Natural killer cell (primary cell): ENCODE measurements around the gene CERS4. TPM values are rescaled to one million over a fixed set of nuclear protein-coding genes. Genes with fewer than 3 reads are reported as not detected.

Source experiments
- ATAC-seq, 3 donors: fragments of 150-1000 bp in 2 of 3; fragments of 200-7000 bp in 1 of 3; cut with Tn5 transposase; 1 replicate in 1 of 3; 2 replicates in 2 of 3; pipeline ENCODE4 v1.10.0; 2021; ENCODE audit warnings: mild to moderate bottlenecking in 2 of 3, moderate library complexity in 2 of 3
- DNase-seq, 2 donors: peaks; one replicate each; pipeline versions ENCODE4 v3.0.0 to v3.0.0-alpha.2; 2013 to 2021; ENCODE audit warnings: mixed read lengths in 1 of 2
- H3K27ac ChIP-seq: one replicate; pipeline ENCODE4 v1.5.1; 2013; ENCODE audit warnings: mild to moderate bottlenecking, low read length
- H3K27me3 ChIP-seq: one replicate; pipeline ENCODE4 v1.6.1; 2013; ENCODE audit warnings: low read length; ENCODE audit not compliant: control insufficient read depth, insufficient read depth
- H3K36me3 ChIP-seq: one replicate; pipeline ENCODE4 v1.6.1; 2013; ENCODE audit warnings: low read length; ENCODE audit not compliant: control insufficient read depth, insufficient read depth
- H3K4me1 ChIP-seq: one replicate; pipeline ENCODE4 v1.6.1; 2013; ENCODE audit warnings: low read length; ENCODE audit not compliant: control insufficient read depth, insufficient read depth
- H3K4me3 ChIP-seq: one replicate; pipeline ENCODE4 v1.5.1; 2013; ENCODE audit warnings: low read length
- H3K9me3 ChIP-seq: one replicate; pipeline ENCODE4 v1.6.1; 2013; ENCODE audit warnings: low read length; ENCODE audit not compliant: control insufficient read depth, insufficient read depth
- H3K27ac Mint-ChIP-seq, 2 donors: one replicate each; pipeline ENCODE4 v1.8.0; 2022; ENCODE audit warnings: mild to moderate bottlenecking in 2 of 2, mixed read lengths in 2 of 2, moderate library complexity in 1 of 2
- H3K27me3 Mint-ChIP-seq, 2 donors: one replicate each; pipeline ENCODE4 v1.8.0; 2022; ENCODE audit warnings: low read depth in 2 of 2, mixed read lengths in 2 of 2
- H3K36me3 Mint-ChIP-seq: one replicate; pipeline ENCODE4 v1.8.0; 2022; ENCODE audit warnings: mixed read lengths
- H3K4me1 Mint-ChIP-seq, 2 donors: one replicate each; pipeline ENCODE4 v1.8.0; 2022; ENCODE audit warnings: mixed read lengths in 2 of 2
- H3K4me3 Mint-ChIP-seq: one replicate; pipeline ENCODE4 v1.8.0; 2022; ENCODE audit warnings: mild to moderate bottlenecking, moderate library complexity, mixed read lengths
- H3K9me3 Mint-ChIP-seq, 2 donors: one replicate each; pipeline ENCODE4 v1.8.0; 2022; ENCODE audit warnings: mixed read lengths in 2 of 2
- CTCF ChIP-seq: fragments of 200-600 bp; IDR thresholded peaks from one replicate; pipeline ENCODE4 v1.8.0; 2022; ENCODE audit warnings: antibody characterized with exemption
- WGBS: methylation state at CpG from one replicate; pipeline ENCODE4 v1.1.7; 2013; ENCODE audit warnings: missing lambda C conversion rate; ENCODE audit not compliant: insufficient coverage; 5-methylcytosine and 5-hydroxymethylcytosine counted together
- intact Hi-C: fragments of 100-400 bp; cut with micrococcal nuclease; formaldehyde crosslinking; loops from one replicate; pipeline ENCODE4 v1.14.2; 2022
- total RNA-seq, 4 donors: library from RNA; stranded (reverse); fragments of 120-200 nt in 1 of 4; gene quantifications; one replicate each; pipeline versions ENCODE4 v1.2.3 to v1.2.4, GENCODE V29; 2013 to 2022

The CERS4 gene
- total RNA-seq: 10 to 100 TPM; 50.0 to 70.8 (median 69.8) TPM
- total RNA-seq (2013): 53.5 TPM

- ATAC-seq: peak; percentile 79 to 92 (median 79)
- H3K27me3 ChIP-seq: no peaks in the 10 kb centered on the region
- H3K27ac ChIP-seq: peak within 1 kb of the TSS; percentile 90
- peaks cover 6% of the 10 kb centered on the region for H3K36me3 ChIP-seq
- peaks cover 24 to 43% of the 10 kb centered on the region in 2 donors for H3K4me1 Mint-ChIP-seq
- H3K4me1 ChIP-seq: peaks cover 33% of the 10 kb centered on the region
- no peaks in the 10 kb centered on the region for H3K9me3 Mint-ChIP-seq
- H3K4me3 ChIP-seq: peak within 1 kb of the TSS; percentile 63
- H3K36me3 Mint-ChIP-seq: no peaks in the 10 kb centered on the region
- intact Hi-C loops: loop anchor here (1.0 to 5.0 kb wide), 3 partner anchors 16 to 52 kb away; no protein-coding TSS in a partner anchor
- TF ChIP-seq CTCF: no peak
- peak within 1 kb of the TSS; percentile 97 to 100 for H3K27ac Mint-ChIP-seq
- WGBS: under 1% methylated on average over 56 of the region's 60 CpGs
- no peaks in the 10 kb centered on the region for H3K27me3 Mint-ChIP-seq
- DNase-seq: peak; percentile 76 to 81
- H3K9me3 ChIP-seq: no peaks in the 10 kb centered on the region
- peak within 1 kb of the TSS; percentile 92 for H3K4me3 Mint-ChIP-seq
Observed at GRCh38 chr19:8208922-8209461, at the start of gene CERS4. Gene CERS4, plus strand, starts transcription at chr19:8209370. Its CDS starts 41,707 bp downstream, at chr19:8251077.

GRCh38 chr19:8161135-8161646 lies 48.0 kb upstream of the CERS4 start:
- H3K27ac ChIP-seq: no peak overlapping the region
- Mint-ChIP-seq H3K27ac (no peak overlapping the region), H3K4me3 (no peak overlapping the region), H3K4me1 (peaks cover 7% of the 10 kb centered on the region in 2 donors), H3K9me3 (no peaks in the 10 kb centered on the region), H3K36me3 (no peaks in the 10 kb centered on the region), H3K27me3 (peaks cover 6 to 8% of the 10 kb centered on the region in 2 donors)
- H3K27me3 ChIP-seq: no peaks in the 10 kb centered on the region
- H3K9me3 ChIP-seq: no peaks in the 10 kb centered on the region
- no peak for DNase-seq
- no peak for TF ChIP-seq CTCF
- ATAC-seq: no peak
- H3K4me3 ChIP-seq: no peak overlapping the region
- intact Hi-C loops: no loop called here
- H3K4me1 ChIP-seq: no peaks in the 10 kb centered on the region
- no peaks in the 10 kb centered on the region for H3K36me3 ChIP-seq
- WGBS: 65% methylated on average over 12 of the region's 12 CpGs

GRCh38 chr19:8163759-8164158 lies 45.4 kb upstream of the CERS4 start:
- intact Hi-C loops: no loop called here
- Mint-ChIP-seq H3K4me3 (no peak overlapping the region), H3K36me3 (no peaks in the 10 kb centered on the region), H3K4me1 (peaks cover under 1% of the 10 kb centered on the region in 2 donors), H3K27ac (no peak overlapping the region), H3K9me3 (no peaks in the 10 kb centered on the region), H3K27me3 (no peaks in the 10 kb centered on the region)
- DNase-seq (no peak), ATAC-seq (no peak)
- 81% methylated on average over 7 of the region's 7 CpGs for WGBS
- TF ChIP-seq CTCF: no peak
- no peaks in the 10 kb centered on the region for H3K27me3 ChIP-seq
- no peaks in the 10 kb centered on the region for H3K4me1 ChIP-seq
- no peaks in the 10 kb centered on the region for H3K9me3 ChIP-seq
- H3K27ac ChIP-seq: no peak overlapping the region
- no peak overlapping the region for H3K4me3 ChIP-seq
- H3K36me3 ChIP-seq: no peaks in the 10 kb centered on the region

- no peaks in the 10 kb centered on the region for H3K9me3 ChIP-seq
- no peak overlapping the region for H3K4me3 Mint-ChIP-seq
- ATAC-seq (no peak), DNase-seq (no peak)
- no peaks in the 10 kb centered on the region for H3K4me1 ChIP-seq
- 86% methylated on average over 6 of the region's 6 CpGs for WGBS
- no peaks in the 10 kb centered on the region for H3K4me1 Mint-ChIP-seq
- no peaks in the 10 kb centered on the region for H3K36me3 Mint-ChIP-seq
- no peak for TF ChIP-seq CTCF
- H3K4me3 ChIP-seq: no peak overlapping the region
- H3K27ac Mint-ChIP-seq: no peak overlapping the region
- H3K27me3 Mint-ChIP-seq: no peaks in the 10 kb centered on the region
- H3K36me3 ChIP-seq: no peaks in the 10 kb centered on the region
- no peaks in the 10 kb centered on the region for H3K27me3 ChIP-seq
- no peak overlapping the region for H3K27ac ChIP-seq
- H3K9me3 Mint-ChIP-seq: no peaks in the 10 kb centered on the region
- intact Hi-C loops: no loop called here
Observed at GRCh38 chr19:8167985-8168384, 41.2 kb upstream of the CERS4 start.
